Measurements from ENCODE around the gene MYL9.
"Not testable (repeated sequence)": the region's sequence is repeated elsewhere in the genome, so short reads cannot be mapped to it uniquely, and the experiment has no call there.

MYL9 gene

DNA sequence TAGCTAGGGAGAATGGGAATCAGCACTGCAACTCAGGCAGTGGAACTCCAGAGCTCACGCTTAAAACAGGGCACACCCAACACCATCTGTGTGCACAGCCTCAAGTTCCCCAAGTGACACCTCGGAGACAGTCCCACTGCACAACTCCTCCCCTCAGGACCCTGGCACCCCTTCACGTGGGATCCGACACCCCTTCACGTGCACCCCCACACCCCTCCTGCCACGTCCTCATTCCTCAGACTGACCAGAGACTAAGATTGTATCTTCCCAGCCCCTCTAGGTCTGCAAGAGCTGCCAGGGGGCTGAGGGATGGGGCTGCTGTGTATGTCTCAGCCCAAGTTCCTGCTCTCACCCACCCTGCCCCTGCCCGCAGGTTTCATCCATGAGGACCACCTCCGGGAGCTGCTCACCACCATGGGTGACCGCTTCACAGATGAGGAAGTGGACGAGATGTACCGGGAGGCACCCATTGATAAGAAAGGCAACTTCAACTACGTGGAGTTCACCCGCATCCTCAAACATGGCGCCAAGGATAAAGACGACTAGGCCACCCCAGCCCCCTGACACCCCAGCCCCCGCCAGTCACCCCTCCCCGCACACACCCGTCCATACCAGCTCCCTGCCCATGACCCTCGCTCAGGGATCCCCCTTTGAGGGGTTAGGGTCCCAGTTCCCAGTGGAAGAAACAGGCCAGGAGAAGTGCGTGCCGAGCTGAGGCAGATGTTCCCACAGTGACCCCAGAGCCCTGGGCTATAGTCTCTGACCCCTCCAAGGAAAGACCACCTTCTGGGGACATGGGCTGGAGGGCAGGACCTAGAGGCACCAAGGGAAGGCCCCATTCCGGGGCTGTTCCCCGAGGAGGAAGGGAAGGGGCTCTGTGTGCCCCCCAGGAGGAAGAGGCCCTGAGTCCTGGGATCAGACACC is 7.6 kb downstream of the MYL9 start:
- DNase-seq (ENCODE audit: low read depth in 2 of 2, low spot score in 1 of 2): no peak

DNA sequence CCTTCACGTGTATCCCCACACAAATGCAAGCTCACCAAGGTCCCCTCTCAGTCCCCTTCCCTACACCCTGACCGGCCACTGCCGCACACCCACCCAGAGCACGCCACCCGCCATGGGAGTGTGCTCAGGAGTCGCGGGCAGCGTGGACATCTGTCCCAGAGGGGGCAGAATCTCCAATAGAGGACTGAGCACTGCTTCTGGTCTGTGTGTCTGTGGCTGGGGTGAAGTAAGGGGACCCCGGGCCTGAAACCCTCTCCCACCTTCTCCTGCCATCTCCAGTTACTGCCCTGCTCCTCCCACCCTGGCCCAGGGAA is 8.3 kb downstream of the MYL9 start:
- no peak for DNase-seq (ENCODE audit: low read depth in 2 of 2, low spot score in 1 of 2)

DNA sequence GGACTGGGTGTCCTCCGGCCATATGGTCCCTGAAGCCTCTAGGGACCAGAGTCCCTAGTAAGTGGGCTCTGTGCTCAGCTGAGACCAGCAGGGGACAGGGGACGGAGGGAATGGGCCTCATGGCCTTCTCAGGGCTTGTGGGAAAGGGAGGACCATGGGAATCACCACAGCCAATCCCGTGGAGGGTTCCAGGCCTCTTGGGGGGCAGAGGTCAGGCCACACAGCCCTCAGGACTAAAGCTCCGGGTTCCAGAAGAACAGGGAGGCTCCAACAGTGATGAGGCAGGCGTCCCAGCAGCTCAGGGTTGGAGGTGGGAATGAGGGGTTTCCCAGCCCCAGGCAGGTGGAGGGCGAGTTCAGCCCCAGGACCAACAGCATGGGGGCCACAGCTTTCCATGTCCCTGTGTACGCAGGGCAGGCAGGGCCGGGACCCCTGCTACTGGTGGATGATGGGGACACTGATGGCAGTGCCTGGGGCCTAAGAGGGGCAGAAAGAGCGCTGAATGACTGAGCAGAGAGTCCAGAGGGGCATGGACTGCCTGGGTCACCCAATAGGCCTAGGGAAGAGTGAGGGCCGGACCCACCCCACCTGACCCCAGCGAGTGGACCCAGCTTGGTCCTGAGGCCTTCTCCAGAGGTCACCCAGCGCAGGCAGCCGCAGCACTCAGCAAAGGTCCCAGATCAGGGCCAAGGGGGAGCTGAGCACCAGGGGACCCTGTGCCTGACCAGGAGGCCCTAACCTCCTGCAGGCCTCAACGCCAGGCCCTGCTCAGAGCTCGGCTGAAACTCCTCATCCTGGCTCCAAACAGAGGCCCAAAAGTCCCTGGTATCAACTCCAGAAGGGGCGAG is 8.8 kb downstream of the MYL9 start:
- DNase-seq (ENCODE audit: low read depth in 2 of 2, low spot score in 1 of 2): no peak

DNA sequence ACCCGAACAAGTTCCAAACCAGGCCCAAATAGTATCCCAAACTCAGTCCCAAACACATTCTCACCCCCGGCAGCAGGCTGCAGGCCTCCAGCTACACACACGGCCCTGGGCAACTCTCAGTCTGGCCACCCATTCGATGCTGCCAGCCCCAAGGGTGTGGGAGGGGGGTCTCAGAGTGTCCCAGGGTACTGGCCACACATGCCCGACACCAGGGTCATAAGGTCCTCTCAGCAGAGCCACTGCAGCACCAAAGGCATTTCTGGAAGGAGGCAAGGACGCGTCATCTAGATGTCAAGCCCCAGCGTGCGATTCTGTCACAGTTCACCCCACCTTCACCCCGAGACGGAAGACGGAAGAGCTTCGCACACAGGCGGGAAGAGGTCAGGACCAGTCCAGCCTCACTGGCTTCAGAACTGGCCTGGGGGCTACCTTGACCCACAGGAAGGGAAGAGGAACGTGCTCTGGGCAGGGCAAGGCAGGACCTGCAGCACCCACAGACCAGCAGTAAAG is 9.5 kb downstream of the MYL9 start:
- DNase-seq (ENCODE audit: low read depth in 2 of 2, low spot score in 1 of 2): no peak

DNA sequence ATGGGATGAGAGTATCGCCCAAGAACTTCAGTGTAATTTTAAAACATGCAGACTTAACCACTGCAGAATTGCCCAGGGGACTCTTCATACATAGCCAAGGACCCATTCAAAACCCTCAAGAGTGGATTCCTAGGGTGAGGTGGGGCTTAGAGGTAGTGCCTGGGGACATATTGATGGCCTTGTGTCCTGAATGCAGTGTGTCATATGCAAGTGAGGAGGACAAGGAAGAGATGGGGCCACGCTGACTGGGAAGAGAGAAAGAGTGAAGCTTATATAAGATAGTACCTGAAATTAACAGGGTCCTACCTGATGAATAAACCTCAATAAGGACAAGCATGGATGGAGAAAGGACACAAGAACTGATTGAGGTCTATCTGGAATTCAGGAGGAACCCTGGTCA is 13.9 kb downstream of the MYL9 start:
- no peak for DNase-seq (ENCODE audit: low read depth in 2 of 2, low spot score in 1 of 2)

DNA sequence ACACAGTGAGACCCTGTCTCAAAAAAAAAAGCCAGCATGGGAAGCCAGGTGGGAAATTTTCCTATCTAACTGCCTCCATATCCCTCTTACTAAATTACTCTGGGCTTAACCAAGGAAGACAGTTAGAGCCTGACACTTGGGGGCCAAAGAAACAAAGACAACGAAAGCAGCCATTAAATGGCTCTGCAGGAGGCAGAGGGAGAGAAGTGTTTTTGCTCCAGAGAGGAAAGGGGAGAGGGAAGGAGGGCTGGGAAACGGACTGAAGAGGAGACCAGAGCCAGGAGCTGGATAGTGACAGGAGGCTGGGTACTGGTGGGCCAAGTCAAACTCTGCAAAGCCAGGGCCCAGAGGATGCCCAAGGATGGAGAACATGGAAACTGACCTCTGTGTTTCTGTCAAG is 21.4 kb downstream of the MYL9 start:
- no peak for DNase-seq (ENCODE audit: low read depth in 2 of 2, low spot score in 1 of 2)

DNA sequence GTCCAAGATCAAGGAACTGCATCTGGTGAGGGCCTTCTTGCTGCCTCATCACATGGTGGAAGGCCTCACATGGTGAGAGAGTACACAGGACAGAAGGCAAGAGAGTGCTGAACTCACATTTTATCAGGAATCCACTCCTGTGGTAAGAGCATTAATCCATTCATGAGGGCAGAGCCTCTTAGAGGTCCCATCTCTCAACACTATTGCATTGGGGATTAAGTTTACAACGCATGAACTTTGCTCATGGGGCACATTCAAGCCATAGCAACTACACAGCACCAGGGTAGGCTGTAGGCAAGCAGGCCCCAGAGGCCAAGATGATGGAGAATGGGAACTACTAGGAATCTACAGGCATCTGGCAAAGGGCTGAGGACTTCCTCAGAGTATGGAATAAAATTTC is 22.1 kb downstream of the MYL9 start:
- DNase-seq (ENCODE audit: low read depth in 2 of 2, low spot score in 1 of 2): no peak

DNA sequence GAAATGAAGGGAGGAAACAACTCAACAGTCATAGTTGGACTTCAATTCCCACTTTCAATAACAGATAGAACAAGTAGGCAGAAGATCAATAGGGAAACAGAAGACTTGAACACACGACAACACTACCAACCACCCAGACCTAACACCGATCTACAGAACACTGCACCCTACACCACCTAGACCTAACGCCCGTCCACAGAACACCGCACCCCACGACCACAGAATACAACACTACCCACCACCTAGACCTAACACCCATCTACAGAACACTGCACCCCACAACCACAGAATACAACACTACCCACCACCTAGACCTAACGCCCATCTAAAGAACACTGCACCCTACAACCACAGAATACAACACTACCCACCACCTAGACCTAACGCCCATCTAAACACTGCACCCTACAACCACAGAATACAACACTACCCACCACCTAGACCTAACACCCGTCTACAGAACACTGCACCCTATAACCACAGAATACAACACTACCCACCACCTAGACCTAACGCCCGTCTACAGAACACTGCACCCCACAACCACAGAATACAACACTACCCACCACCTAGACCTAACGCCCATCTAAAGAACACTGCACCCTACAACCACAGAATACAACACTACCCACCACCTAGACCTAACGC is 22.9 kb downstream of the MYL9 start:
- DNase-seq (ENCODE audit: low read depth in 2 of 2, low spot score in 1 of 2): not testable (repeated sequence)

DNA sequence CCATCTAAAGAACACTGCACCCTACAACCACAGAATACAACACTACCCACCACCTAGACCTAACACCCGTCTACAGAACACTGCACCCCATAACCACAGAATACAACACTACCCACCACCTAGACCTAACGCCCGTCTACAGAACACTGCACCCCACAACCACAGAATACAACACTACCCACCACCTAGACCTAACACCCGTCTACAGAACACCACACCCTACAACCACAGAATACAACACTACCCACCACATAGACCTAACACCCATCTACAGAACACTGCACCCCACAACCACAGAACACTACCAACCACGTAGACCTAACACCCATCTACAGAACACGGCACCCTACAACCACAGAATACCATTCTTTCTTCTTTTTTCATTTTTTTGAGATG is 23.4 kb downstream of the MYL9 start:
- DNase-seq (ENCODE audit: low read depth in 2 of 2, low spot score in 1 of 2): not testable (repeated sequence)

DNA sequence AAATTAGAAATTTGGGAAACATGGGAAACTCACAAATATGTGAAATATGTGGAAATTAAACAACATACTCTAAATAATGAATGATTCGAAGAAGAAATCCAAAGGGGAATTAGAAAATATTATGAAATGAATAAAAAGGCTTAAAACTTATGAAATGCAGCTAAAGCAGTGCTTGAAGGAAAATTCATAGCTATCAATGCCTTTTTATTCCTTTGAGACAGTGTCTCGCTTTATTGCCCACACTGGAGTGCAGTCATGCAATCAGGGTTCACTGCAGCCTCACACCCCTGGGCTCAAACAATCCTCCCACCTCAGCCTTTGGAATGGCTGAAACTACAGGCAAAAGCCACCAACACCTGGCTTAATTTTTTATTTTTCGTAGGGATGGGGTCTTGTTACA is 24.2 kb downstream of the MYL9 start:
- DNase-seq (ENCODE audit: low read depth in 2 of 2, low spot score in 1 of 2): no peak

DNA sequence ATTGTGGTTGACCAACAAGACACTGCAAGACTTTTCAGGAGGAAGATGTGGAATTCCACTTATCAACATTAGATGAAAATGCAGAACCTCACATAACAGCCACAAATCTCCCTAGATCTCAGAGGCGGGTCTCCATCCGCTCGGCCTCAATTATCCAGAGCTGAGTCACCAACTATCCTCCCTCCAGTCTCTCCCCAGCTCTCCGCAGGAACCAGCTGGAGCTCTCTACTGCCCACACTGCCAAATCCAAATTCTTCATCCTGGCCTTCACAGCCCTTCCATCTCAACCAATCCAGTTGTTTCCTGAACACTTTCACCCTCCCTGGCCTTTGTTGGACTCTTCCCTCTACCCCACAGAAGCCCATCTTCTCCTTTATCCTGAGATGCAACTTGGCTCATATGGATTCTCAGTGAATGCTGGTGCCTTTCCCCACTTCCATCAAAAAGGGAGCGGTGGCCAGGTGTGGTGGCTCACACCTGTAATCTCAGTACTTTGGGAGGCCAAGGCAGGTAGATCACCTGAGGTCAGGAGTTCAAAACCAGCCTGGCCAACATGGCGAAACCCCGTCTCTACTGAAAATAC is 28.6 kb downstream of the MYL9 start:
- DNase-seq (ENCODE audit: low read depth in 2 of 2, low spot score in 1 of 2): no peak

DNA sequence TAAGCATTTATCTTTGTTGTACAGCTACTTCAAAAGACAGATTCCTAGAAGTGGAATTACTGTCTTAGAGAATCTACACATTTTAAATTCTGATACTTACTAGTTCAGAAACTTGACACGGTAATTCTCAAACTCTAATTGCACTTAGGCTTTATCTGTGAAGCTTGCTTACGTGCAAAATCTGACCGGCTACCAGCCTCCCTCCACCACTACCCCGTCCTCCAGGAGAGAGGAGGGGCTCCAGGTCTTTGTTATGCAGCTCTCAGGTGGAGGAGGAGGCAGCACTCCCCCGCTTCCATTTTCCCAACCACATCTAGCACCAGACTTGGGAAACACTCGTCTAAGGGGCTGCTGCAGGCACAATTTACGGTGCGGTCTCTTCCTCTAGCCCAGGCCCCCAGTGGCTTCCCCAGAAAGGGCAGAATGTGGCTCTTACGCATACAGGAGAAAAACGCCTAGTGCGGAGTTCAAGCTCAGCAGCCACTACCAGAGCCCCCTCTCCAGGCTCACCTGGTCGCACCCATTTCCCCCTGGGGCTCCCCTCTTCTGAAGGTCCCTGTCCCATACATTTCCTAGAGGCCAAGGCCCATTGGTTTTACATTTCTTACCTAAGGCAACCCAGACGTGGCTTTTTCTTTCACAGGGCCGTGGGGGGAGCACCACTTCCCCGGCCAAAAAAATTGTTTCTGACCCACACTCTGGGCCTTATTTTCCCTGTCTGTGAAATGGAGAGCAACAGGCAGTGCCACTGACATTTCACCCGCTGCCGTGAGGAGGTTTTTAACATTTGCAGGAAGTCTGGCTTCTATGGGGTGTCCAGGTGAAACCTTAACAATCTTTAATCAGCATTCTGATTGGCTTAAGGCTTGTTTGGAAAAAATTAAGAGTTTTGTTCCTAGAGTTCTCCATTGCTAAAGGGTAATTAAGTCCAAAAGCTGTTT is 30.5 kb downstream of the MYL9 start:
- DNase-seq (ENCODE audit: low read depth in 2 of 2, low spot score in 1 of 2): no peak

DNA sequence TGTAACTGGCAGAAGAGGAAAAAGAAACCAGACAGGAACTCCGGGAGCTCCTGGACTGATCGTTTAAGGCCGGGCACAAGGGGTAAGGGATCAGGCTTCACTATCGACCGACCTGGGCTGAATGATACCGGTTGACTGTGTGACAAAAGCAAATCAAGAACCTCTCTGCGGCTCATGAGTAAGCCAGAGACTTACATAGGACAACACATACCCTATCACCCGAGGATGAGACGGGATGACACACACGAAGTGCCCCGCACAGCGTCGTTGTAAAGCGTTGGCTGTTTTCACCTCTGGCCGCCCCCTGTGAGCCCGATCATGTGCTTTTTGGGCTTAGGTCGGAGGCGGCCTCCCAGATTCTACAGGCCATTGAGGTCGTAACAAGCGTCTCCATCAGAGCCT is 31.4 kb downstream of the MYL9 start:
- no peak for DNase-seq (ENCODE audit: low read depth in 2 of 2, low spot score in 1 of 2)

DNA sequence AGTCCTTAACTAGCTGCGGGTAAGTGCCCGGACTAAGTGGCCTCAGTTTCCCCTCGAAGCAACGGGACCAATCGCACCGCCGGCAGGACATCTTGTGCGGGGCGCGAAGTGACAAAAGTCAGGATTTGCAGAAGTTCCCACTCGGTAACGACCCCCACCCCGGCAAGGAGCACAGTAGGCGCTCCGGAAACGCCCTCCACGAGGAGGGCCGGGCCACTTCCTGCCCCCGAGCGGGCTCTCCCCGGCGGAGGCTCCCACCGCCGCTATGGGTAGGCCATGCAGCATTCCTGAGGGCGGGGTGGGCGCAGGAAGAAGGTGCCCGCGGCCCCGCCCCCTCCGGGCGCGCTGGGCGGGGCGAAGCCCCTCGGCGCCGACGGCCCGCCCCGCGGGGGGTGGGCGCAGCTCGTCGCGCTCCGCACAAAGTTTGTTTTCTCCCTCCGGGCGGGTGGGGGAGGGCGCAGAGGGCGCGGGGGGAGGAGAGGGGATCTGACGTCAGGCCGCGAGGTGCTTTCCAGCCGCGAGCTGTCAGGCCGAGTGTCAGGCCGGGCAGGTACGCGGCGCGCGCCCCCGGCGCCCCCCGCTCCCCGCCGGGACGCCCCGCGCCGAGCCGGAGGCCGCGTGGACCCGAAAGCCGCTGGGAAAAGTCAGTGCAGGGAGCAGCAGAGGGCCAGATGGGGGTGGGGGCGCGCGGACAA is 31.9 kb downstream of the MYL9 start, which contains the start of gene TGIF2:
TGIF2 (plus strand) TSS at position 495 of the 695 bp plus-strand sequence. CDS start 5,178 bp downstream, outside the sequence.
- DNase-seq (ENCODE audit: low read depth in 2 of 2, low spot score in 1 of 2): peak; percentile 77 to 84

DNA sequence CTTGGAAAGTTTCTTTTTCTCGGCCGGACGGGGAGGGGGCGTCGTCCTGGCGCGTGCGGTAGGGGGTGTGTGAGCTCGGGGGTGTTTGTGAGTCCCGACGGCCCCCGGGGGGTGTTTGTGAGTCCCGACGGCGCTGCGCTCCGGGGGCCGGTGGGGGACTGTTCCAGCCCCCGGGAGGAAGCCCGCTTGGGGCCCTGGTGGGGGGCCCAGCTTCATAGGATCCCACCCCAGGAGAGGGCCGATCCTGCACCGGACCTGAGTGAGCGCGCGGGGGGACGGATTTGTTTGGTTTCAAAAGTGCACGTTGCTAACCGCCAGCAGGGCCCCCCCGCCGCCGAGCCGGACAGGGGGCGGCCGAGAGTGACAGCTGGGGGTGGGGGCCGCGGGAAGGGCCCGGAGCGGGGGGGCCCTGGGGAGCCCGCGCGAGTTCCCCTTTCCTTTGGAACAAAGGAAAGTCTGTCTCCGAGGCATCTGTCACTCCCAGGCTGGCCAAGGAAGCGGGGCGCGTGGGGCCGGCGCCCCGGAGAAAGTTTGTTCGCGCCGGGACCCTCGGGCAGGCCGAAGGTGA is 32.6 kb downstream of the MYL9 start:
- DNase-seq (ENCODE audit: low read depth in 2 of 2, low spot score in 1 of 2): no peak

DNA sequence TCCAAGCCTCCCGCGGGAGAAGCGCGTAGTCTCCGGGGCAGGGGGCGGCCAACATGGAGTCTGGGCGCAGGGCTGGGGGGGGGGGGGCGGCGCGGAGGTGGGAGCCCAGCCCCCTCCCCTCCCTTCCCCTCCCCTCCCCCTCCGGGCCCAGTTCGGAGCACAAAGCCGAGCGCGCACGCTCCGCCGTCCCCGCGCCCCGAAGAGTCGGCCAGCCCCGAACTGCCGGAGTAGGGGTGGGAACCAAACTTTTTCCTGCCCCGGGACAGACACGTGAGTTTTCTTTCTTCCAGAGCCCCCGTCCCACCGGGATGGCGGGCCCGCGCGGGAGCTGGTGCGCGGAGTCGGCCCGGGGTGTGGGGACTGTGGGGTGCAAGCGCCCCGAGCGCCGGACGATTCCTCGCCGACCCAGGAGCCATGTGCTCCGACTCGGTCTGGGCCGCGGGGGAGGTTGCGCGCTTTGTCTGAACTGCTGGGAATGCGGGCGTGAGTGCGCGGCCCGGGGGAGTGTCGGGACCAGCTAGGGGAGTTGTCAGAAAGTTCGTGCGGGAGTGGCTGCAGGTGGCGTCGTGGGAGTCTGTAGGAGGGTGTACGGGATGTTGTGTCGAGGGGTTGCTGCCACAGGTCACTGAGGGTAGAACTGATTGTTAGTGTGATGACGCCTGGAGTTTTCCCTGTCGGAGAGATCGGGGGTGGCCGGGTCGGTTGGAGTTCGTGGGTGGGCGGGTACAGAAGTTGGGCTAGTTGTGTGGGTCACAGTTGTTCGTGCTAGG is 33.2 kb downstream of the MYL9 start:
- DNase-seq (ENCODE audit: low read depth in 2 of 2, low spot score in 1 of 2): no peak

DNA sequence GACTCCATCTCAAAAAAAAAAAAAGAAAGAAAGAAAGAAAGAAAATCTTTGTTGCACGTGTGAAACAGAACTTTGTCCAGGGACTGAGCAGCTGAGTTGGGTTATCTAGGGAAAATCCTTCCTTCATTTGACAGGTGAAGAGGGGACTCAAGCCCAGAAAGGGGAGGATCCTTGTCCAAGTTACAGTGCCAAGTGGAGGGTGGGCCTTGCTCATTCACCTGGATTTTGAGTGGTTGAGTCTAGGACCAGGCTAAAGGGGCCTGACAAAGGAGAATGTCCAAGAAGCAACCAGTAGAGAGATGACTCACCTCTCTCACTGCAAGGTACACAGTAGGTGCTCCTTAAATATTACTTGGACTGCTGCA is 34.7 kb downstream of the MYL9 start:
- no peak for DNase-seq (ENCODE audit: low read depth in 2 of 2, low spot score in 1 of 2)

DNA sequence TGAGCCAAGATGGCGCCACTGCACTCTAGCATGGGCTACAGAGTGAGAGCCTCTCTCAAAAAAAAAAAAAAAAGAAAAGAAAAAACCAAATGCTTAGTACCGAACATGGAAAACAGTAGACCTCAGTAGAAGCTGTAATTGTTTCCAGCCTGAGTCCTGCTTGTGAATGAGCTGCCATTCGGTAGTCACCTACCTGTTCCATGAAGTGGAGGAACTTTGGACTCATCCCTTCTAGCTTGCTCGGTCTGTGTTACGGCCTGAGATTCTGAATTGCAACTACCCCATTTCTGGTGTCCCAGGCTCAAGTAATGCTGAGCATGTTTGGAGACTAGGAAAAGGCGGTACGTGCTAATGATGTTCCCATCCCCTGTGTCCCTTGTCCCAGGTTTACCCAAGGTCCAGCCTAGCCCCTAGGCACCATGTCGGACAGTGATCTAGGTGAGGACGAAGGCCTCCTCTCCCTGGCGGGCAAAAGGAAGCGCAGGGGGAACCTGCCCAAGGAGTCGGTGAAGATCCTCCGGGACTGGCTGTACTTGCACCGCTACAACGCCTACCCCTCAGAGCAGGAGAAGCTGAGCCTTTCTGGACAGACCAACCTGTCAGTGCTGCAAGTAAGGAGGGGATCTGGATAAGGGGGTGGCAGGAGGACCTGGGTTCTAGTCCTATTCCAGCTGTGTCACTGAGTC is 37.2 kb downstream of the MYL9 start:
- no peak for DNase-seq (ENCODE audit: low read depth in 2 of 2, low spot score in 1 of 2)
